B cell (primary cell): Measurements from ENCODE around the gene RBPJ. TPM values are rescaled to one million over a fixed set of nuclear protein-coding genes. Genes with fewer than 3 reads are reported as not detected.

Source experiments
- ATAC-seq: fragments of 200-7000 bp; cut with Tn5 transposase; one replicate; pipeline ENCODE4 v1.10.0; 2021; ENCODE audit warnings: low read depth, mild to moderate bottlenecking, moderate number of reproducible peaks, moderate library complexity
- CTCF ChIA-PET: fragments of 350-600 bp; sonication (Branson Sonifier 250); formaldehyde crosslinking; loops from one replicate; lab custom pipeline; 2021; ENCODE audit warnings: antibody characterized with exemption, inconsistent platforms; lab: Charles Lee
- POLR2A ChIA-PET: fragments of 350-600 bp; sonication (Branson Sonifier 250); formaldehyde crosslinking; loops from one replicate; lab custom pipeline; 2021; ENCODE audit warnings: antibody characterized with exemption; lab: Charles Lee
- DNase-seq: peaks from one replicate; pipeline ENCODE4 v3.0.0; 2013
- H2AFZ ChIP-seq: 2 replicates; pipeline ENCODE4 v1.6.1; 2012; ENCODE audit warnings: mild to moderate bottlenecking, low read depth, low read length; ENCODE audit not compliant: insufficient read depth, poor library complexity, severe bottlenecking
- H3K27ac ChIP-seq, 2 donors: 1 replicate in 1 of 2; 2 replicates in 1 of 2; pipeline ENCODE4 v1.5.1; 2012 to 2013; ENCODE audit warnings: low read length in 2 of 2, mild to moderate bottlenecking in 2 of 2, moderate library complexity in 1 of 2
- H3K27me3 ChIP-seq, 4 experiments: fragments of 200-600 bp in 1 of 4; sonication (generic) in 1 of 4; replicated peaks in 1 of 4; 1 replicate in 2 of 4; 2 replicates in 2 of 4; pipeline versions ENCODE4 v1.6.1 to v1.7.0; 2013 to 2016; ENCODE audit warnings: low read length in 3 of 4, mild to moderate bottlenecking in 2 of 4, mixed read lengths in 1 of 4, moderate library complexity in 1 of 4; ENCODE audit not compliant: insufficient read depth in 4 of 4, control insufficient read depth in 3 of 4; ENCODE audit errors: control extremely low read depth in 1 of 4
- H3K36me3 ChIP-seq, 2 experiments: replicated peaks in 1 of 2; 1 replicate in 1 of 2; 2 replicates in 1 of 2; pipeline versions ENCODE4 v1.6.1 to v1.7.1; 2013; ENCODE audit warnings: low read length in 1 of 2; ENCODE audit not compliant: insufficient read depth in 2 of 2, control insufficient read depth in 1 of 2; ENCODE audit errors: control extremely low read depth in 1 of 2, extremely low read depth in 1 of 2
- H3K4me1 ChIP-seq, 2 donors: fragments of 200-600 bp in 1 of 2; sonication (generic) in 1 of 2; 1 replicate in 1 of 2; 2 replicates in 1 of 2; pipeline versions ENCODE4 v1.5.1 to v1.6.1; 2013 to 2017; ENCODE audit warnings: low read length in 2 of 2; ENCODE audit not compliant: control insufficient read depth in 2 of 2, insufficient read depth in 2 of 2
- H3K4me2 ChIP-seq: replicated peaks from 2 replicates; pipeline ENCODE3; 2012; ENCODE audit warnings: mild to moderate bottlenecking, low read depth, low read length; ENCODE audit not compliant: poor library complexity, severe bottlenecking
- H3K4me3 ChIP-seq, 5 experiments: fragments of 200-600 bp in 1 of 5; sonication (generic) in 1 of 5; 1 replicate in 3 of 5; 2 replicates in 2 of 5; pipeline versions ENCODE4 v1.5.1 to v1.7.0; 2011 to 2016; ENCODE audit warnings: low read length in 4 of 5, mild to moderate bottlenecking in 4 of 5, low read depth in 2 of 5, control low read depth in 1 of 5, moderate library complexity in 1 of 5; ENCODE audit not compliant: insufficient read depth in 1 of 5; ENCODE audit errors: control extremely low read depth in 1 of 5, extremely low read depth in 1 of 5
- H3K79me2 ChIP-seq: fragments of 200-600 bp; sonication (generic); one replicate; pipeline ENCODE4 v1.6.0; 2016; ENCODE audit warnings: low read length; ENCODE audit not compliant: control insufficient read depth, insufficient read depth
- H3K9ac ChIP-seq: fragments of 200-600 bp; sonication (generic); 2 replicates; pipeline ENCODE4 v1.6.1; 2017; ENCODE audit warnings: mild to moderate bottlenecking, low read length, moderate library complexity
- H3K9me3 ChIP-seq, 3 donors: one replicate each; pipeline versions ENCODE4 v1.6.1 to v1.7.1; 2013; ENCODE audit warnings: low read length in 2 of 3; ENCODE audit not compliant: control insufficient read depth in 2 of 3, insufficient read depth in 1 of 3; ENCODE audit errors: control extremely low read depth in 1 of 3
- H4K20me1 ChIP-seq: 2 replicates; pipeline ENCODE4 v1.6.0; 2012; ENCODE audit warnings: mild to moderate bottlenecking, low read length; ENCODE audit not compliant: insufficient read depth, control insufficient read depth, poor library complexity, severe bottlenecking
- H3K27ac Mint-ChIP-seq: one replicate; pipeline ENCODE4 v1.8.0; 2021; ENCODE audit warnings: mixed read lengths
- H3K27me3 Mint-ChIP-seq: one replicate; pipeline ENCODE4 v1.8.0; 2021; ENCODE audit warnings: mixed read lengths
- H3K4me1 Mint-ChIP-seq: one replicate; pipeline ENCODE4 v1.8.0; 2021; ENCODE audit warnings: mixed read lengths
- H3K4me3 Mint-ChIP-seq: one replicate; pipeline ENCODE4 v1.8.0; 2021; ENCODE audit warnings: mixed read lengths
- H3K9me3 Mint-ChIP-seq: one replicate; pipeline ENCODE4 v1.8.0; 2022; ENCODE audit warnings: mixed read lengths; ENCODE audit not compliant: insufficient read depth
- EZH2 ChIP-seq: IDR thresholded peaks from 2 replicates; pipeline ENCODE4 v1.6.1; 2012; ENCODE audit warnings: borderline replicate concordance, low read depth, mild to moderate bottlenecking, moderate library complexity, low read length; ENCODE audit not compliant: insufficient read depth, poor library complexity, severe bottlenecking
- WGBS: methylation state at CpG from one replicate; pipeline ENCODE4 v1.1.5; 2013; ENCODE audit warnings: missing lambda C conversion rate; ENCODE audit not compliant: insufficient coverage; 5-methylcytosine and 5-hydroxymethylcytosine counted together
- intact Hi-C: fragments of 100-400 bp; cut with micrococcal nuclease; formaldehyde crosslinking; loops from one replicate; pipeline ENCODE4 v1.10.0; 2022
- polyA plus RNA-seq: library from polyadenylated mRNA; depleted of rRNA; stranded (reverse); fragments of >200 nt; gene quantifications from 2 replicates; pipeline ENCODE4 v1.2.3, GENCODE V29; 2012
- total RNA-seq, 2 donors: library from RNA; stranded (reverse); fragments of 120-200 nt in 1 of 2; gene quantifications; 1 replicate in 1 of 2; 2 replicates in 1 of 2; pipeline versions ENCODE4 v1.2.3 to v1.2.4, GENCODE V29; 2013 to 2022
- TF ChIP-seq, protein P1 (sequence below): fragments of 200-600 bp; IDR thresholded peaks from one replicate; pipeline ENCODE4 v1.8.0; 2022; ENCODE audit warnings: antibody characterized with exemption, mild to moderate bottlenecking

Gene RBPJ
- total and polyA plus RNA-seq, 2 donors (not counting 1 experiment from before 2014, with no cell fraction given), result 10.6 to 50.1 TPM

DNA sequence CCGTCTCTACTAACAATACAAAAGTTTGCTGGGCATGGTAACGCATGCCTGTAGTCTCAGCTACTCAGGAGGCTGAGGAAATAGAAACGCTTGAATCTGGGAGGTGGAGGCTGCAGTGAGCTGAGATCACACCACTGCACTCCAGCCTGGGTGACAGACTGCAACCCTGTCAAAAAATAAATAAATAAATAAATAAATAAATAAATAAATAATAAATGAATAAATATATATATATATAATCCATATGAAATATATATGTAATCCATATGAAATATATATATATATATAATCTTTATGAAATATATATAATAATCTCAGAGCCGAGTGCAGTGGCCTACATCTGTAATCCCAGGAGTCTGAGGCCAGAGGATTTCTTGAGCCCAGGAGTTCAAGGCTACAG lies 17.8 kb upstream of the RBPJ start:
- Histone ChIP-seq H2AFZ (no peak overlapping the region), H3K27me3 (no peaks in the 10 kb centered on the region), H3K79me2 (no peaks in the 10 kb centered on the region), H4K20me1 (no peaks in the 10 kb centered on the region), H3K9me3 (no peaks in the 10 kb centered on the region), H3K4me3 (no peak overlapping the region), H3K27ac (no peak overlapping the region), H3K4me2 (no peak overlapping the region), H3K36me3 (no peaks in the 10 kb centered on the region), H3K4me1 (no peaks in the 10 kb centered on the region), H3K9ac (no peak overlapping the region)
- H3K4me3 Mint-ChIP-seq, result no peak overlapping the region
- peaks cover 3% of the 10 kb centered on the region for H3K4me1 Mint-ChIP-seq
- CTCF ChIA-PET, result no interaction called here
- no peaks in the 10 kb centered on the region for H3K9me3 Mint-ChIP-seq
- TF ChIP-seq, protein P1, sequence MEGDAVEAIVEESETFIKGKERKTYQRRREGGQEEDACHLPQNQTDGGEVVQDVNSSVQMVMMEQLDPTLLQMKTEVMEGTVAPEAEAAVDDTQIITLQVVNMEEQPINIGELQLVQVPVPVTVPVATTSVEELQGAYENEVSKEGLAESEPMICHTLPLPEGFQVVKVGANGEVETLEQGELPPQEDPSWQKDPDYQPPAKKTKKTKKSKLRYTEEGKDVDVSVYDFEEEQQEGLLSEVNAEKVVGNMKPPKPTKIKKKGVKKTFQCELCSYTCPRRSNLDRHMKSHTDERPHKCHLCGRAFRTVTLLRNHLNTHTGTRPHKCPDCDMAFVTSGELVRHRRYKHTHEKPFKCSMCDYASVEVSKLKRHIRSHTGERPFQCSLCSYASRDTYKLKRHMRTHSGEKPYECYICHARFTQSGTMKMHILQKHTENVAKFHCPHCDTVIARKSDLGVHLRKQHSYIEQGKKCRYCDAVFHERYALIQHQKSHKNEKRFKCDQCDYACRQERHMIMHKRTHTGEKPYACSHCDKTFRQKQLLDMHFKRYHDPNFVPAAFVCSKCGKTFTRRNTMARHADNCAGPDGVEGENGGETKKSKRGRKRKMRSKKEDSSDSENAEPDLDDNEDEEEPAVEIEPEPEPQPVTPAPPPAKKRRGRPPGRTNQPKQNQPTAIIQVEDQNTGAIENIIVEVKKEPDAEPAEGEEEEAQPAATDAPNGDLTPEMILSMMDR, result no peak
- no peak for TF ChIP-seq EZH2
- DNase-seq, result no peak
- no peak overlapping the region for H3K27ac Mint-ChIP-seq
- no CpG with 5 or more reads among the region's 4 CpGs for WGBS
- ATAC-seq, result no peak
- intact Hi-C loops, result no loop called here
- H3K27me3 Mint-ChIP-seq, result peaks cover 3% of the 10 kb centered on the region
- POLR2A ChIA-PET, result no interaction called here

DNA sequence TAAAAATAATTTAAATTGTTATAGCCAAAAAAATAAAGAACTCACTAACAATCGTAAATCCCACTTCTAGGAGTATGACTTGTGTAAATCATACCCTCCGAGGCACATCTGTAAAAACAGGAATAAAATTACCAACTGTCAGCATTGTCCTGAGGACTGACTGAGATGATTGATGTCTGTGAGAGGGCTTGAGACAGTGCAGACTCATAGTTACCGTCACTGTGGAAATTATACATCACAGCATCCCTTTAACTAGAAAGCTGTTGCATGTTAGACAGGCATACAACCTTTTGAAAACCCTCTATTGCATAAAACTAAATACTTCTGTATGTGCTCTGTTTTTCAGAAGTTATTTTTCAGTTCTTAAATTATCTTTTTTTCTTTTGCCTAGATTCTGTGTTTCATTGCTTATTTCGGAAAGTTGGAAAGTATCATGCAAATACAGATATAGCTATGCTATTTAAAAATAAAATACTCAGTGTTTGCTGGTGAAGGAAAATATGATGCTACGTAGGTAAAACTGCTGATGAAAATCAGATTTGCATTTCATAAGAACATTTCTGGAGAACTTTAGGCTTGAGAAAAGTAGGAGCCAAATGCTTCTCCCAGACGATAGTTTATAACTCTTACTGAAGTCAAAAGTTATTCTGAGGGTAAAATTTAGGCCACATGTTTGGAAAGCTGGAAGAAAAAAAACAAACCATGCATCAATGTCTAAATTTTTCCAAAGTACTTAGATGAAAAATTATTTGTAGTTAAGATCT lies 13.6 kb upstream of the RBPJ start:
- H3K4me3 Mint-ChIP-seq, result no peak overlapping the region
- Histone ChIP-seq H3K27me3 (no peaks in the 10 kb centered on the region), H3K4me2 (no peak overlapping the region), H3K36me3 (no peaks in the 10 kb centered on the region), H3K27ac (no peak overlapping the region), H3K79me2 (no peaks in the 10 kb centered on the region), H3K4me1 (peaks cover under 1% of the 10 kb centered on the region in 2 donors), H4K20me1 (no peaks in the 10 kb centered on the region), H3K9ac (no peak overlapping the region), H3K4me3 (no peak overlapping the region), H3K9me3 (no peaks in the 10 kb centered on the region), H2AFZ (no peak overlapping the region)
- no peaks in the 10 kb centered on the region for H3K9me3 Mint-ChIP-seq
- DNase-seq (no peak), ATAC-seq (no peak)
- peaks cover 3% of the 10 kb centered on the region for H3K27me3 Mint-ChIP-seq
- TF ChIP-seq, protein P1, result no peak
- no peak for TF ChIP-seq EZH2
- ChIA-PET CTCF (no interaction called here), POLR2A (no interaction called here)
- peaks cover 5% of the 10 kb centered on the region for H3K4me1 Mint-ChIP-seq
- WGBS, result no CpG with 5 or more reads among the region's 6 CpGs
- intact Hi-C loops, result no loop called here
- H3K27ac Mint-ChIP-seq, result no peak overlapping the region
